HG03558 (cell line): ENCODE measurements around the gene MAGEE2.
"Not testable (repeated sequence)": the region's sequence is repeated elsewhere in the genome, so short reads cannot be mapped to it uniquely, and the experiment has no call there.

Source experiments
- ATAC-seq: cut with Tn5 transposase; IDR thresholded peaks from one replicate; pipeline ENCODE4 v1.9.1; 2021; ENCODE audit warnings: moderate number of reproducible peaks; ENCODE audit not compliant: unreplicated experiment; ENCODE audit errors: extremely low read depth

Gene MAGEE2, protein sequence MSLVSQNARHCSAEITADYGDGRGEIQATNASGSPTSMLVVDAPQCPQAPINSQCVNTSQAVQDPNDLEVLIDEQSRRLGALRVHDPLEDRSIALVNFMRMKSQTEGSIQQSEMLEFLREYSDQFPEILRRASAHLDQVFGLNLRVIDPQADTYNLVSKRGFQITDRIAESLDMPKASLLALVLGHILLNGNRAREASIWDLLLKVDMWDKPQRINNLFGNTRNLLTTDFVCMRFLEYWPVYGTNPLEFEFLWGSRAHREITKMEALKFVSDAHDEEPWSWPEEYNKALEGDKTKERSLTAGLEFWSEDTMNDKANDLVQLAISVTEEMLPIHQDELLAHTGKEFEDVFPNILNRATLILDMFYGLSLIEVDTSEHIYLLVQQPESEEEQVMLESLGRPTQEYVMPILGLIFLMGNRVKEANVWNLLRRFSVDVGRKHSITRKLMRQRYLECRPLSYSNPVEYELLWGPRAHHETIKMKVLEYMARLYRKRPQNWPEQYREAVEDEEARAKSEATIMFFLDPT

DNA sequence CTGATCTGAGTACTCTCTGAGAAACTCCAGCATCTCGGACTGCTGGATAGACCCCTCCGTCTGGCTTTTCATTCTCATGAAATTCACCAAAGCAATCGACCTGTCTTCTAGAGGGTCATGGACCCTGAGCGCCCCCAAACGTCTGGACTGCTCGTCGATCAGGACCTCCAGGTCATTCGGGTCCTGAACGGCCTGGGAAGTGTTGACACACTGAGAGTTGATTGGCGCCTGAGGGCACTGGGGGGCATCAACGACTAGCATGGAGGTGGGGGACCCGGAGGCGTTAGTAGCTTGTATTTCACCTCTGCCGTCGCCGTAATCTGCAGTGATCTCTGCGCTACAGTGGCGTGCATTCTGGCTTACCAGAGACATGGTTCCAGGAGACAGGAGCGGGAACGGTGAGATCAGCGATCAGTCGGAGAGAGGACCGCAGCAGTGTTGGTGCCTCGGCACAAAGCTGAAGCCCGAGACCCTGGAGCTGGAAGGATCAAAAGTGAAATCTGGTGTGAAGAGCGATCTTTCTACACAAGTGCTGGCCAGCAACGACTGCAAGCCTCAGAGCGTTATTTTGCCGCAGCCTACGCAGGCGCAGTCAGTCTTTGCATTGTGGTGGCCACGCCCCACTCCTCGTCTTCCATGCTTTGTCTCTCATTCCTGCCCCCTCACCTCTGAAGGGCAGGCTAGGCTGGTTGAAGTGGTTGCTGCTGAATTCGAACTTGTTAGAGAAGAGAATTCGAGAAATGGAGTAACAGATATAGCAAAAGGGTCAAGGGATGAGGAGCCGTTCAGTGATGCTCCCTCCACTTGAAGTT, at the start of gene MAGEE2:
MAGEE2 (minus strand) TSS at position 575 of the 812 bp plus-strand sequence; CDS start at position 372, 203 bp downstream.
- ATAC-seq = no peak

DNA sequence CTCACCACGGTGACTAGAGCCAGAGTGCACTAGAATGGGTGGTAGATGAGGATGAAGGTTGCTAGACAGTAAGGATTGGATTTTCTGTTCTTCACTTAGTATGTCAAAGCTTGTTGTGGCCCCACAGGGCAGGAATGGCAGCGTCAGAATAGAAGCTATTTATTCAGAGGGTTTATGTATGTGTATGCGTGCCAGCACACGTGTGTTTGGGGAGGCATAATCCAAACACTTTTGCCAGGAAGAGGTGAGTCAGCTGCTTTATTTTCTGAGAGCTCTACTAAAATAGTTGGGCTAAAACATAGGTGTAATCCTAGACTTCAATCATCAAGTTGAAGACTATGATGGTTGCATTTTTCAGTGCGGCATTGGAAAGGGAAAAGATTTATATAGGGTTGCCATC, 1.2 kb upstream of the MAGEE2 start:
- no peak for ATAC-seq

DNA sequence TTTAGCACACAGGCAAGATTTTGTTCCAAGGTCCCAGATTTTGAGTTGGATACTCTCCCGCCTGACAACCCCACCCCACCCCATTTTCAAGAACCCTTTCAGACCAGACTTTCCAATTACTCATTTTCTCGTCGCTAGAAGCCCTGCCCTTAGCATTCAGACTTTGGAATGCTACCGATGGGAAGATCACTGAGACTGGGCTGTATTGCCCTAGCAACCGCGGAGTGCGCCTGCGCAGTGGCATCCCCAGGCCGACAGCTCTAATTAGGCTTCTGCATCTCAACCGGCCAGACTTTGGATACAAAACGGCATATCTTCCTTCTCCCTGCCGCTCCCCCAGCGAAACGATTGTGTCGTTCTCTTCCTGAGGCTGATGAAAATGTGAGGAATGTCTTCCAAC, 3.4 kb downstream of the MAGEE2 start:
- ATAC-seq = no peak

DNA sequence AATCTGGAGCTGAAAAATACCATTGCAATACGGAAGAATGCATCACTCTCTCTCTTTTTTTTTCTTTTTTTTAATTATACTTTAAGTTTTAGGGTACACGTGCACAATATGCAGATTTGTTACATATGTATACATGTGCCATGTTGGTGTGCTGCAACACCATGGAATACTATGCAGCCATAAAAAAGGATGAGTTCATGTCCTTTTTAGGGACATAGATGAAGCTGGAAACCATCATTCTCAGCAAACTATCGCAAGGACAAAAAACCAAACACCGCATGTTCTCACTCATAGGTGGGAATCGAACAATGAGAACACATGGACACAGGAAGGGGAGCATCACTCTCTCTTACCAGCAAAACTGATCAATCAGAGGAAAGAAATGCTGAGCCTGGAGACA, 17.0 kb downstream of the MAGEE2 start:
- ATAC-seq = not testable (repeated sequence)

DNA sequence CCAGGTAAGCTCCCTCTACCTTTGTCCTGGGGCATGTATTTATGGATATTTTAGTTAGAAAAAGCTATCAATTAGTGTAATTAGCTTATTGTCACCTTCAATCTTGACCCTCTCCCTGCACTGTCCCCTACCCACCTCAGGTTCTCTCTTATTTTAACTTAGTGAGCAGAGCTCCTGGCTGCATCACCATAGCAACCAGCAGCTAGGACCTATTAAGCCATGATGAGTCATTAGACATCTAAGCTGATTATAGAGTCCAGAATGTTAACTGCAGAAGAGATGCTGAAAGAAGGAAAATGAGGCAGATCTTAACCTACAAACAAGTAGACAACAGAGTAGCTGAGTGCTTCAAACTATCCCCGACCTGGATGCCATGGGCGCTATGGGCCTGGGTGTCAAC, 36.6 kb downstream of the MAGEE2 start:
- ATAC-seq = no peak

DNA sequence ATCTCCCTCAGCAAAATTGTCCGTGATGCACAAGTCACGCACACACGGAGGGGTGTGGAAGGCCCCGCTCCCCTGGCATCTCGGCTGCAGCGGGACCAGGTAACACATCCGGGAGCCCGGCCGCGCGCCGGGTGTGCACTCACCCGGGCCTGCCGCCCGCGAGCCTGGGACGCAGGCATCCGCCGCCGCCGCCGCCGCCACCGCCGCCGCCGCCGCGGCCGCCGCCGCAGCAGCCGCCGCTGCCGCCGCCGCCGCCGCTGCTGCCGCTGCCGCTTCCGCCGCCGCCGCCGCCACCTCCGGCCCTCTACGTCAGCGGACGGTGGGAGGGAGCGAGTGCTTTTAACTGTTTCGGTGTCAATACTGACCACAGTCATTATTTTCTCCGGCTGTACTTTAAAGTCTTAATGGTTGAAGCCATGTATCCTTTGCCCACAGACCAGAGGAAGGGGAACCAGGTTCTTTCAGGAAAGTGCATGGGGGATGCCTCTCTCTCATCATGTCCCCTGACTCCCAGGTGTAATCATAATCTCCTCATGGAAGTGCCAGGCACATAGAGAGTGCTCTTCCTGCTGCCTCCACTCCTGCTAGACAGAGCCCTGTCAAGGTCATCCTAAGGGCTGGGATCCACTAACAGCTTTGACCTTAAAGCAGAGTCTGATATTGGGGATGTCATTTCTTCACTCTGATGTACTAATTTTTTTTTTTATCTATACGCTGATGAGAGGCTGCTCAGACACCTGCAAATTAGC, 38.0 kb downstream of the MAGEE2 start:
- ATAC-seq = peak; percentile 53
